SU-DHL-6 (cell line): ENCODE measurements around the gene GRIK3.

Experiments
- H2AFZ ChIP-seq: fragments of 200-600 bp; sonication (generic); 2 replicates; pipeline ENCODE4 v1.6.1; 2014; ENCODE audit warnings: low read depth, mild to moderate bottlenecking, moderate library complexity, mixed read lengths, antibody characterized with exemption, low read length; ENCODE audit not compliant: severe bottlenecking
- H3F3A ChIP-seq: fragments of 200-600 bp; shearing (Covaris generic); 2 replicates; pipeline ENCODE4 v1.6.0; 2016; ENCODE audit warnings: antibody characterized with exemption, mild to moderate bottlenecking; ENCODE audit not compliant: insufficient read depth
- H3K27ac ChIP-seq: fragments of 200-600 bp; sonication (generic); 2 replicates; pipeline ENCODE4 v1.5.1; 2016; ENCODE audit warnings: low read depth, mild to moderate bottlenecking, low read length, moderate library complexity, mixed read lengths
- H3K27me3 ChIP-seq: fragments of 200-600 bp; sonication (generic), shearing (Covaris generic); 2 replicates; pipeline ENCODE4 v1.6.0; 2014; ENCODE audit warnings: mild to moderate bottlenecking, low read length
- H3K36me3 ChIP-seq: fragments of 200-600 bp; sonication (generic); 2 replicates; pipeline ENCODE4 v1.6.1; 2014; ENCODE audit warnings: mild to moderate bottlenecking, low read length, mixed read lengths
- H3K4me2 ChIP-seq: fragments of 300-600, 200-600 bp; shearing (Covaris generic), sonication (generic); 2 replicates; pipeline ENCODE4 v1.6.0; 2014; ENCODE audit warnings: low read length, low read depth, mild to moderate bottlenecking; ENCODE audit not compliant: poor library complexity, severe bottlenecking
- H3K4me3 ChIP-seq: fragments of 200-600 bp; sonication (generic); 2 replicates; pipeline ENCODE4 v1.5.1; 2014; ENCODE audit warnings: antibody characterized with exemption, low read length, mild to moderate bottlenecking, mixed read lengths; ENCODE audit not compliant: insufficient read depth, poor library complexity, severe bottlenecking
- H3K79me2 ChIP-seq: fragments of 200-600 bp; sonication (generic); 2 replicates; pipeline ENCODE4 v1.6.1; 2014; ENCODE audit warnings: mild to moderate bottlenecking, low read length, moderate library complexity; ENCODE audit not compliant: insufficient read depth
- H3K9ac ChIP-seq: fragments of 200-600 bp; sonication (generic); 2 replicates; pipeline ENCODE4 v1.7.0; 2014; ENCODE audit warnings: mild to moderate bottlenecking, low read length
- H3K9me2 ChIP-seq: fragments of 200-600 bp; sonication (generic); replicated peaks from 2 replicates; pipeline ENCODE4 v1.6.1; 2014; ENCODE audit warnings: low read length; ENCODE audit not compliant: insufficient read depth
- H3K9me3 ChIP-seq: fragments of 200-600 bp; sonication (generic); 2 replicates; pipeline ENCODE4 v1.6.1; 2014; ENCODE audit warnings: low read length, mixed read lengths; ENCODE audit not compliant: insufficient read depth
- H4K20me1 ChIP-seq: fragments of 200-600 bp; sonication (generic); 2 replicates; pipeline ENCODE4 v1.6.1; 2014; ENCODE audit warnings: low read depth, mild to moderate bottlenecking, antibody characterized with exemption, low read length, moderate library complexity, mixed read lengths
- EZH2phosphoT487 ChIP-seq: fragments of 200-600 bp; sonication (generic), shearing (Covaris generic); conservative IDR thresholded peaks from 2 replicates; pipeline ENCODE4 v1.6.1; 2018; ENCODE audit warnings: mild to moderate bottlenecking, antibody characterized with exemption, low read length, moderate library complexity, mixed read lengths
- TF ChIP-seq, protein P1 (sequence below): fragments of 200-600 bp; sonication (generic); IDR thresholded peaks from one replicate; pipeline ENCODE4 v1.5.1; 2017; ENCODE audit warnings: antibody characterized with exemption, mild to moderate bottlenecking, low read length, moderate library complexity; ENCODE audit not compliant: insufficient read depth, poor library complexity, severe bottlenecking

Gene GRIK3

DNA sequence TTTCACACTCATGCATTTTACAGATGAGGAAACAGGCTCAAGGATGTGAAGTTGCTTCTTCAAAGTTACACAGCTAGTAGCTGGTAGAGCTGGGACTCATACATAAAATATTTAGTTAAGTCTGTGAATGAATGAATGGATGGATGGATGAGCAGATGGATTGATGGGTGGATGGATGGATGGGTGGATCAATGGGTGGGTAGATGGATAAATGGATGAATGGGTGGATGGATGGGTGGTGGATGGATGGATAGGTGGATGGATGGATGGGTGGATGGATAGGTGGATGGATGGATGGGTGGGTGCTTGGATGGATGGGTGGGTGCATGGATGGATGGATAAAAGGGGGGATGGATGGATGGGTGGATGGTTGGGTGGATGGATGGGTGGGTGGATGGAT, 240.9 kb downstream of the GRIK3 start:
- TF ChIP-seq, protein P1, sequence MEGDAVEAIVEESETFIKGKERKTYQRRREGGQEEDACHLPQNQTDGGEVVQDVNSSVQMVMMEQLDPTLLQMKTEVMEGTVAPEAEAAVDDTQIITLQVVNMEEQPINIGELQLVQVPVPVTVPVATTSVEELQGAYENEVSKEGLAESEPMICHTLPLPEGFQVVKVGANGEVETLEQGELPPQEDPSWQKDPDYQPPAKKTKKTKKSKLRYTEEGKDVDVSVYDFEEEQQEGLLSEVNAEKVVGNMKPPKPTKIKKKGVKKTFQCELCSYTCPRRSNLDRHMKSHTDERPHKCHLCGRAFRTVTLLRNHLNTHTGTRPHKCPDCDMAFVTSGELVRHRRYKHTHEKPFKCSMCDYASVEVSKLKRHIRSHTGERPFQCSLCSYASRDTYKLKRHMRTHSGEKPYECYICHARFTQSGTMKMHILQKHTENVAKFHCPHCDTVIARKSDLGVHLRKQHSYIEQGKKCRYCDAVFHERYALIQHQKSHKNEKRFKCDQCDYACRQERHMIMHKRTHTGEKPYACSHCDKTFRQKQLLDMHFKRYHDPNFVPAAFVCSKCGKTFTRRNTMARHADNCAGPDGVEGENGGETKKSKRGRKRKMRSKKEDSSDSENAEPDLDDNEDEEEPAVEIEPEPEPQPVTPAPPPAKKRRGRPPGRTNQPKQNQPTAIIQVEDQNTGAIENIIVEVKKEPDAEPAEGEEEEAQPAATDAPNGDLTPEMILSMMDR = no peak
- TF ChIP-seq EZH2phosphoT487 = no peak
- no peaks in the 10 kb centered on the region for H3K79me2 ChIP-seq
- H3K27me3 ChIP-seq = no peaks in the 10 kb centered on the region
- H4K20me1 ChIP-seq = no peaks in the 10 kb centered on the region
- no peak overlapping the region for H3K27ac ChIP-seq
- H3F3A ChIP-seq = no peaks in the 10 kb centered on the region
- no peak overlapping the region for H3K9ac ChIP-seq
- H3K36me3 ChIP-seq = no peaks in the 10 kb centered on the region
- no peak overlapping the region for H3K4me2 ChIP-seq
- H3K9me3 ChIP-seq = no peaks in the 10 kb centered on the region
- no peaks in the 10 kb centered on the region for H3K9me2 ChIP-seq
- no peak overlapping the region for H2AFZ ChIP-seq
- no peak overlapping the region for H3K4me3 ChIP-seq

DNA sequence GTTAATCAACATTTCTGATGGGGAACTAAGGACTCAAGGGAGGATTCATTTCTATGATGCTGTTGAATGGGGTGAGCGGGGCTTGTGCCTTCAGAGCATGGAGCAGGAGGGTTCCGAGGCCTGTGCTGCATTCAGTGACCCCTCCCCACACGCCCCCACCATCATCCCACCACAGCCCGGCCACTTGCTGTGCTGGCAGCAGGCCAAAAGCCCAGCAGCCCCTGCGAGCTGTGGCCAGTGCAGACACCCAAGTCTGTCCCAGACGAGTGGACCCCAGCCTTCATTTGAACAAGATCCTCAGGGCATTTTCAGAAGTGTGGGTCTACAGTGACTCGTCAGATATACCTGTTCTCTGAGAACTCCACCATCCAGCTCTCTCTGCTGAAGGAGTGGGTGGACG, 242.0 kb downstream of the GRIK3 start:
- Histone ChIP-seq H3K27me3 (0 out of 2 replicates have a peak, but pooled peaks cover 1% of the 10 kb centered on the region), H3K4me3 (no peak overlapping the region), H3K36me3 (no peaks in the 10 kb centered on the region), H3K9me3 (no peaks in the 10 kb centered on the region), H3F3A (no peaks in the 10 kb centered on the region), H3K9me2 (no peaks in the 10 kb centered on the region), H4K20me1 (no peaks in the 10 kb centered on the region), H3K4me2 (no peak overlapping the region), H3K27ac (no peak overlapping the region), H3K9ac (no peak overlapping the region), H3K79me2 (no peaks in the 10 kb centered on the region), H2AFZ (no peak overlapping the region)
- TF ChIP-seq EZH2phosphoT487 = no peak
- TF ChIP-seq, protein P1 = no peak

DNA sequence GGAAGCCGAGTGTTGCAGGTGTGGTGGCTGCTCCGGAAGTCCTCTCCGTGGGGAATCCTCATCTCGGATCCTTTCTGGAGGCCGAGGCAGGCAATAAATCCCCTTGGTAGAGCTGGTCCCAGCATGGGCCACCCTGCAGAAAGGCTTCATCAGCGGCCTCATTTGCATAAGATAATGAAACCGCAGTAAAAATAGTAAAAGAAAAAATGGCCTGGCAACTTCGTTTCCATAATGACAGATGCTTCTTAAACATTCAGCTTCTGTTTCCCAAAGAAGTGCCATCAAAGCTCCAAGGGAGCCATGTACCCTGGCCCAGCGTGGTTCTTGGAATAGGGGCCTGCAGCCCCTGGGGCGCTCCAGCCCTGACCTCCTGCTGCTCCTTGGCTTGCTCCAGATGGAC, 244.1 kb downstream of the GRIK3 start:
- Histone ChIP-seq H2AFZ (no peak overlapping the region), H3K27ac (no peak overlapping the region), H4K20me1 (no peaks in the 10 kb centered on the region), H3K36me3 (no peaks in the 10 kb centered on the region), H3K4me2 (no peak overlapping the region), H3K79me2 (no peaks in the 10 kb centered on the region), H3K9me3 (no peaks in the 10 kb centered on the region), H3K9me2 (no peaks in the 10 kb centered on the region), H3K27me3 (0 out of 2 replicates have a peak, but pooled peaks cover 3% of the 10 kb centered on the region), H3F3A (no peaks in the 10 kb centered on the region), H3K4me3 (no peak overlapping the region), H3K9ac (no peak overlapping the region)
- TF ChIP-seq, protein P1 = no peak
- no peak for TF ChIP-seq EZH2phosphoT487
